Liver (tissue), 9 donors: ENCODE data around the gene BOD1L2. TPM values are rescaled to one million over a fixed set of nuclear protein-coding genes. Genes with fewer than 3 reads are reported as not detected.

Experiments
- DNase-seq: peaks from one replicate; pipeline ENCODE4 v3.0.0-alpha.2; 2017; ENCODE audit warnings: low spot score
- H3K27ac ChIP-seq, 2 donors: one replicate each; pipeline ENCODE4 v1.7.0; 2013; ENCODE audit warnings: inconsistent platforms in 2 of 2, low read length in 2 of 2, control low read depth in 1 of 2, low read depth in 1 of 2, mild to moderate bottlenecking in 1 of 2
- H3K27me3 ChIP-seq, 4 donors: one replicate each; pipeline versions ENCODE4 v1.6.1 to v1.7.0; 2013; ENCODE audit warnings: low read length in 3 of 4, inconsistent platforms in 1 of 4, mild to moderate bottlenecking in 1 of 4, moderate library complexity in 1 of 4; ENCODE audit not compliant: control insufficient read depth in 4 of 4, insufficient read depth in 4 of 4
- H3K36me3 ChIP-seq, 4 donors: one replicate each; pipeline versions ENCODE4 v1.6.1 to v1.7.0; 2013; ENCODE audit warnings: low read length in 3 of 4, mild to moderate bottlenecking in 3 of 4, low read depth in 1 of 4, moderate library complexity in 1 of 4; ENCODE audit not compliant: control insufficient read depth in 4 of 4, insufficient read depth in 3 of 4
- H3K4me1 ChIP-seq, 4 donors: one replicate each; pipeline versions ENCODE4 v1.6.1 to v1.7.0; 2013; ENCODE audit warnings: low read length in 3 of 4, mild to moderate bottlenecking in 3 of 4, moderate library complexity in 1 of 4; ENCODE audit not compliant: control insufficient read depth in 4 of 4, insufficient read depth in 4 of 4
- H3K4me3 ChIP-seq, 3 donors: one replicate each; pipeline versions ENCODE4 v1.6.1 to v1.7.0; 2013; ENCODE audit warnings: low read length in 3 of 3, control low read depth in 1 of 3, low read depth in 1 of 3, mild to moderate bottlenecking in 1 of 3
- H3K9ac ChIP-seq, 2 donors: one replicate each; pipeline ENCODE4 v1.7.0; 2013; ENCODE audit warnings: low read length in 2 of 2, mild to moderate bottlenecking in 2 of 2, moderate library complexity in 2 of 2, control low read depth in 1 of 2, low read depth in 1 of 2
- H3K9me3 ChIP-seq, 4 donors: one replicate each; pipeline versions ENCODE4 v1.6.1 to v1.7.0; 2013; ENCODE audit warnings: low read length in 3 of 4; ENCODE audit not compliant: control insufficient read depth in 4 of 4
- ATF3 ChIP-seq: IDR thresholded peaks from 2 replicates; pipeline ENCODE4 v1.6.1; 2016; ENCODE audit warnings: antibody characterized with exemption
- CTCF ChIP-seq: fragments of 150-350 bp; IDR thresholded peaks from 2 replicates; pipeline ENCODE4 v1.5.1; 2017; ENCODE audit warnings: improper control_type of control experiment, low read depth, low read length; ENCODE audit not compliant: missing input control
- EGR1 ChIP-seq, 2 donors: IDR thresholded peaks; 2 replicates each; pipeline ENCODE4 v1.6.1; 2016 to 2018; ENCODE audit warnings: antibody characterized with exemption in 2 of 2, low read depth in 2 of 2
- FOXA1 ChIP-seq: IDR thresholded peaks from 2 replicates; pipeline ENCODE4 v1.6.1; 2016; ENCODE audit warnings: antibody characterized with exemption
- FOXA2 ChIP-seq: IDR thresholded peaks from 2 replicates; pipeline ENCODE4 v1.6.1; 2016; ENCODE audit warnings: antibody characterized with exemption
- GABPA ChIP-seq, 2 donors: IDR thresholded peaks in 1 of 2; conservative IDR thresholded peaks in 1 of 2; 2 replicates each; pipeline ENCODE4 v1.6.1; 2016; ENCODE audit warnings: antibody characterized with exemption in 2 of 2, mild to moderate bottlenecking in 1 of 2, moderate library complexity in 1 of 2
- HNF4A ChIP-seq, 2 donors: conservative IDR thresholded peaks; 2 replicates each; pipeline ENCODE4 v1.6.1; 2016; ENCODE audit warnings: antibody characterized with exemption in 2 of 2, mild to moderate bottlenecking in 2 of 2
- HNF4G ChIP-seq: IDR thresholded peaks from 2 replicates; pipeline ENCODE4 v1.6.1; 2016; ENCODE audit warnings: antibody characterized with exemption
- JUND ChIP-seq, 2 donors: IDR thresholded peaks; 2 replicates each; pipeline ENCODE4 v1.6.1; 2016; ENCODE audit warnings: antibody characterized with exemption in 2 of 2
- MAX ChIP-seq: IDR thresholded peaks from 2 replicates; pipeline ENCODE4 v1.6.1; 2016; ENCODE audit warnings: antibody characterized with exemption
- NR2F2 ChIP-seq: IDR thresholded peaks from 2 replicates; pipeline ENCODE4 v1.6.1; 2016; ENCODE audit warnings: antibody characterized with exemption
- RAD21 ChIP-seq, 2 donors: IDR thresholded peaks; 2 replicates each; pipeline ENCODE4 v1.6.1; 2016; ENCODE audit warnings: antibody characterized with exemption in 2 of 2, mild to moderate bottlenecking in 2 of 2
- REST ChIP-seq: IDR thresholded peaks from 2 replicates; pipeline ENCODE4 v1.6.1; 2016; ENCODE audit warnings: antibody characterized with exemption, mild to moderate bottlenecking
- RXRA ChIP-seq, 2 donors: IDR thresholded peaks; 2 replicates each; pipeline ENCODE4 v1.6.1; 2017 to 2018; ENCODE audit warnings: antibody characterized with exemption in 2 of 2, mild to moderate bottlenecking in 1 of 2
- SP1 ChIP-seq: IDR thresholded peaks from 2 replicates; pipeline ENCODE4 v1.6.1; 2018; ENCODE audit warnings: antibody characterized with exemption, mild to moderate bottlenecking
- TAF1 ChIP-seq: conservative IDR thresholded peaks from 2 replicates; pipeline ENCODE4 v1.6.1; 2016; ENCODE audit warnings: antibody characterized with exemption, mild to moderate bottlenecking
- YY1 ChIP-seq: IDR thresholded peaks from 2 replicates; pipeline ENCODE4 v1.6.1; 2016; ENCODE audit warnings: antibody characterized with exemption, mild to moderate bottlenecking
- ZBTB33 ChIP-seq: IDR thresholded peaks from 2 replicates; pipeline ENCODE4 v1.6.1; 2016; ENCODE audit warnings: antibody characterized with exemption
- whole genome bisulfite sequencing: extraction: QIAGEN DNeasy Blood & Tissue Kit; methylation state at CpG from one replicate; pipeline ENCODE4 v1.1.7; 2013; 5-methylcytosine and 5-hydroxymethylcytosine counted together
- polyA plus RNA-seq, 2 donors: library from polyadenylated mRNA; stranded (reverse) in 1 of 2; unstranded in 1 of 2; fragments of 200-250 nt in 1 of 2; fragments of >200 nt in 1 of 2; fragmentation: Nextera tagmentation in 1 of 2; extraction: Ambion mirVana in 1 of 2; gene quantifications; one replicate each; pipeline versions ENCODE4 v1.2.1 to v1.2.3, GENCODE V29; 2013 to 2015
- total RNA-seq, 2 donors: library from RNA; depleted of rRNA; stranded (reverse); fragments of >200 nt; gene quantifications; one replicate each; pipeline ENCODE4 v1.2.3, GENCODE V29; 2014
- donor health status: healthy.
- donor health status: healthy.
- donor health status: healthy.
- donor health status: healthy.
- donor health status: healthy.

The BOD1L2 gene
- total and polyA plus RNA-seq, 4 donors, result not detected

GRCh38 chr18:57141208-57142129 lies 5.4 kb upstream of the BOD1L2 start:
- Histone ChIP-seq H3K9ac (no peak overlapping the region), H3K27ac (peak overlapping the region; percentile 32 to 62), H3K27me3 (no peaks in the 10 kb centered on the region), H3K9me3 (no peaks in the 10 kb centered on the region), H3K36me3 (no peaks in the 10 kb centered on the region), H3K4me3 (no peak overlapping the region), H3K4me1 (peaks cover 0 to 14% (median 8%) of the 10 kb centered on the region in 4 donors)
- TF ChIP-seq MAX, result peak; percentile 94
- TF ChIP-seq ZBTB33, result peak; percentile 81
- TF ChIP-seq FOXA1, result peak; percentile 97
- TF ChIP-seq TAF1, result no peak
- peak; percentile 36 to 84 for TF ChIP-seq EGR1 (IDR thresholded peaks at IDR 0.05; ENCODE audit: low read depth in 2 of 2)
- peak; percentile 95 to 99 for TF ChIP-seq HNF4A (conservative IDR thresholded peaks at IDR 0.05)
- TF ChIP-seq JUND (IDR thresholded peaks at IDR 0.05), result peak; percentile 91 to 97
- peak in 1 of 2 donors; percentile 46 for TF ChIP-seq GABPA (IDR thresholded peaks at IDR 0.05 in 1 of 2, conservative IDR thresholded peaks at IDR 0.05 in 1 of 2)
- TF ChIP-seq CTCF, result no peak
- TF ChIP-seq NR2F2, result peak; percentile 76
- peak; percentile 90 for TF ChIP-seq HNF4G
- TF ChIP-seq YY1, result peak; percentile 71
- peak; percentile 91 for TF ChIP-seq SP1
- peak; percentile 97 for TF ChIP-seq ATF3
- peak; percentile 87 for TF ChIP-seq REST
- peak; percentile 68 to 71 for TF ChIP-seq RAD21 (IDR thresholded peaks at IDR 0.05)
- peak; percentile 90 to 98 for TF ChIP-seq RXRA (IDR thresholded peaks at IDR 0.05)
- TF ChIP-seq FOXA2, result peak; percentile 99
- WGBS, result 39% methylated on average over 10 of the region's 10 CpGs
- DNase-seq, result peak; percentile 74
